Hepatocyte (in vitro differentiated cells): Measurements from ENCODE around the gene KCNQ5. TPM values are rescaled to one million over a fixed set of nuclear protein-coding genes. Genes with fewer than 3 reads are reported as not detected.

Source experiments
- DNase-seq: peaks from one replicate; pipeline ENCODE4 v3.0.0-alpha.2; 2016; ENCODE audit warnings: low spot score
- H2AFZ ChIP-seq: fragments of 200-600 bp; sonication (generic); 2 replicates; pipeline ENCODE4 v1.6.0; 2016; ENCODE audit warnings: antibody characterized with exemption, mild to moderate bottlenecking
- H3K27ac ChIP-seq: fragments of 200-600 bp; sonication (generic); 2 replicates; pipeline ENCODE4 v1.5.1; 2016; ENCODE audit warnings: mild to moderate bottlenecking
- H3K27me3 ChIP-seq: fragments of 200-600 bp; sonication (generic); 2 replicates; pipeline ENCODE4 v1.6.1; 2016
- H3K36me3 ChIP-seq: fragments of 200-600 bp; sonication (generic); replicated peaks from 2 replicates; pipeline ENCODE4 v1.5.1; 2016; ENCODE audit warnings: low read depth; ENCODE audit not compliant: insufficient read depth
- H3K4me1 ChIP-seq: fragments of 200-600 bp; sonication (generic); 2 replicates; pipeline ENCODE4 v1.5.1; 2016; ENCODE audit warnings: mild to moderate bottlenecking, moderate library complexity; ENCODE audit not compliant: insufficient read depth
- H3K4me2 ChIP-seq: fragments of 200-600 bp; sonication (generic); 2 replicates; pipeline ENCODE4 v1.6.0; 2016
- H3K4me3 ChIP-seq: fragments of 200-600 bp; sonication (generic); 2 replicates; pipeline ENCODE4 v1.5.1; 2016; ENCODE audit warnings: mild to moderate bottlenecking
- H3K79me2 ChIP-seq: fragments of 200-600 bp; sonication (generic); 2 replicates; pipeline ENCODE4 v1.6.0; 2017; ENCODE audit warnings: mild to moderate bottlenecking
- H3K9me2 ChIP-seq: fragments of 200-600 bp; sonication (generic); replicated peaks from 2 replicates; pipeline ENCODE4 v1.6.0; 2017; ENCODE audit warnings: mild to moderate bottlenecking; ENCODE audit not compliant: insufficient read depth
- H3K9me3 ChIP-seq: fragments of 200-600 bp; sonication (generic); 2 replicates; pipeline ENCODE4 v1.5.1; 2016; ENCODE audit warnings: low read depth, mild to moderate bottlenecking
- H4K20me1 ChIP-seq: fragments of 200-600 bp; sonication (generic); 2 replicates; pipeline ENCODE4 v1.6.0; 2016; ENCODE audit warnings: mild to moderate bottlenecking; ENCODE audit not compliant: insufficient read depth, poor library complexity, severe bottlenecking
- CTCF ChIP-seq: fragments of 200-600 bp; sonication (generic); IDR thresholded peaks from 2 replicates; pipeline ENCODE4 v1.5.1; 2016; ENCODE audit warnings: antibody characterized with exemption, mild to moderate bottlenecking; ENCODE audit not compliant: poor library complexity
- EZH2 ChIP-seq: fragments of 200-600 bp; sonication (generic); IDR thresholded peaks from 2 replicates; pipeline ENCODE4 v1.6.1; 2016; ENCODE audit warnings: antibody characterized with exemption, mild to moderate bottlenecking, borderline replicate concordance
- EZH2phosphoT487 ChIP-seq: fragments of 200-600 bp; sonication (generic); IDR thresholded peaks from one replicate; pipeline ENCODE4 v1.6.1; 2018; ENCODE audit warnings: antibody characterized with exemption, mild to moderate bottlenecking, low read depth, moderate library complexity; ENCODE audit not compliant: unreplicated experiment, severe bottlenecking
- WGBS: methylation state at CpG from one replicate; pipeline ENCODE4 v1.1.6; 2016; ENCODE audit warnings: low lambda C conversion rate; ENCODE audit errors: missing lambda C conversion rate; 5-methylcytosine and 5-hydroxymethylcytosine counted together
- polyA plus RNA-seq: library from polyadenylated mRNA; unstranded; fragments of >200 nt; fragmentation: Nextera tagmentation; extraction: Ambion mirVana; gene quantifications from 2 replicates; pipeline ENCODE4 v1.2.1, GENCODE V29; 2016
- total RNA-seq: library from RNA; depleted of rRNA; stranded (reverse); fragments of >200 nt; gene quantifications from 2 replicates; pipeline ENCODE4 v1.2.3, GENCODE V29; 2014

KCNQ5 gene
- total and polyA plus RNA-seq, 2 experiments from 2014 or later, result 1.6 to 2.0 TPM

- Histone ChIP-seq H3K9me2 (no peaks in the 10 kb centered on the region), H3K4me1 (no peaks in the 10 kb centered on the region), H3K4me3 (no peak overlapping the region), H3K4me2 (no peak overlapping the region), H3K27me3 (no peaks in the 10 kb centered on the region), H2AFZ (no peak overlapping the region), H3K36me3 (no peaks in the 10 kb centered on the region), H3K27ac (no peak overlapping the region), H3K79me2 (no peaks in the 10 kb centered on the region), H3K9me3 (no peaks in the 10 kb centered on the region), H4K20me1 (no peaks in the 10 kb centered on the region)
- 84% methylated on average over 1 of the region's 1 CpG for WGBS
- DNase-seq, result no peak
- TF ChIP-seq CTCF (no peak), EZH2 (no peak), EZH2phosphoT487 (no peak)
Observed at GRCh38 chr6:72651174-72651573, 29.3 kb downstream of the KCNQ5 start.

GRCh38 chr6:72651967-72652956 lies 30.4 kb downstream of the KCNQ5 start:
- DNase-seq, result no peak
- no peak overlapping the region for H3K4me3 ChIP-seq
- WGBS, result 66% methylated on average over 7 of the region's 7 CpGs
- no peaks in the 10 kb centered on the region for H3K79me2 ChIP-seq
- no peaks in the 10 kb centered on the region for H3K27me3 ChIP-seq
- H2AFZ ChIP-seq, result no peak overlapping the region
- H3K36me3 ChIP-seq, result no peaks in the 10 kb centered on the region
- no peaks in the 10 kb centered on the region for H3K4me1 ChIP-seq
- H3K9me3 ChIP-seq, result no peaks in the 10 kb centered on the region
- no peaks in the 10 kb centered on the region for H3K9me2 ChIP-seq
- H4K20me1 ChIP-seq, result no peaks in the 10 kb centered on the region
- no peak overlapping the region for H3K4me2 ChIP-seq
- TF ChIP-seq EZH2, result no peak
- TF ChIP-seq CTCF, result no peak
- TF ChIP-seq EZH2phosphoT487, result no peak
- no peak overlapping the region for H3K27ac ChIP-seq

GRCh38 chr6:72653026-72653425 lies 31.2 kb downstream of the KCNQ5 start:
- no peaks in the 10 kb centered on the region for H3K27me3 ChIP-seq
- H3K4me3 ChIP-seq, result no peak overlapping the region
- DNase-seq, result no peak
- H3K4me1 ChIP-seq, result no peaks in the 10 kb centered on the region
- TF ChIP-seq EZH2phosphoT487 (no peak), EZH2 (no peak), CTCF (no peak)
- H4K20me1 ChIP-seq, result no peaks in the 10 kb centered on the region
- H3K27ac ChIP-seq, result no peak overlapping the region
- H3K9me3 ChIP-seq, result no peaks in the 10 kb centered on the region
- WGBS, result 91% methylated on average over 1 of the region's 1 CpG
- no peaks in the 10 kb centered on the region for H3K36me3 ChIP-seq
- H2AFZ ChIP-seq, result no peak overlapping the region
- no peaks in the 10 kb centered on the region for H3K79me2 ChIP-seq
- no peaks in the 10 kb centered on the region for H3K9me2 ChIP-seq
- no peak overlapping the region for H3K4me2 ChIP-seq
